ENCODE results near the gene ZFP64. TPM values are rescaled to one million over a fixed set of nuclear protein-coding genes. Genes with fewer than 3 reads are reported as not detected.
A peak's percentile ranks its signal among the peaks of the same experiment; 100 is the strongest.

The ZFP64 gene
- total RNA-seq, 2 experiments from 2014 or later, result 10.0 to 16.7 TPM

GRCh38 chr20:52129611-52130010 lies 62.0 kb downstream of the ZFP64 start:
- POLR2A ChIA-PET, result no interaction called here
- H3K27ac ChIP-seq (ENCODE audit: low read depth, low read length, poor library complexity, severe bottlenecking), result no peak overlapping the region
- H4K20me1 ChIP-seq (ENCODE audit: insufficient read depth, low read length), result no peaks in the 10 kb centered on the region
- CTCF ChIA-PET (ENCODE audit: unreplicated experiment), result no interaction called here
- no peaks in the 10 kb centered on the region for H3K36me3 ChIP-seq (ENCODE audit: insufficient read depth, low read length)
- no peak overlapping the region for H2AFZ ChIP-seq (ENCODE audit: low read length)
- no peaks in the 10 kb centered on the region for H3K79me2 ChIP-seq (ENCODE audit: insufficient read depth, low read depth, low read length)
- no peaks in the 10 kb centered on the region for H3K4me1 ChIP-seq (ENCODE audit: insufficient read depth, low read length, poor library complexity, severe bottlenecking)
- no peaks in the 10 kb centered on the region for H3K9me2 ChIP-seq (ENCODE audit: insufficient read depth, low read length)
- DNase-seq (ENCODE audit: low spot score), result no peak
- TF ChIP-seq EZH2phosphoT487 (IDR thresholded peaks at IDR 0.05; ENCODE audit: borderline replicate concordance, low read depth, low read length), result no peak
- TF ChIP-seq CTCF (conservative IDR thresholded peaks at IDR 0.05; ENCODE audit: low read length), result no peak
- BruUV-seq (replicated peaks), result no TSS peak
- no peak overlapping the region for H3K4me3 ChIP-seq (ENCODE audit: low read depth, low read length, poor library complexity, severe bottlenecking)
- intact Hi-C loops (cut with micrococcal nuclease; ENCODE audit: unreplicated experiment), result loop anchor here (2.0 to 10.0 kb wide), 2 partner anchors 89 to 245 kb away; no protein-coding TSS in a partner anchor
- H3K9me3 ChIP-seq (ENCODE audit: low read length), result no peaks in the 10 kb centered on the region
- no peak overlapping the region for H3K4me2 ChIP-seq (ENCODE audit: low read length)

- Histone ChIP-seq H3K27ac (ENCODE audit: low read depth, low read length, poor library complexity, severe bottlenecking) (no peak overlapping the region), H3K36me3 (ENCODE audit: insufficient read depth, low read length) (no peaks in the 10 kb centered on the region), H3K9me3 (ENCODE audit: low read length) (no peaks in the 10 kb centered on the region), H3K4me1 (ENCODE audit: insufficient read depth, low read length, poor library complexity, severe bottlenecking) (no peaks in the 10 kb centered on the region), H4K20me1 (ENCODE audit: insufficient read depth, low read length) (no peaks in the 10 kb centered on the region), H2AFZ (ENCODE audit: low read length) (no peak overlapping the region; the same call in 1 of the 2 replicates), H3K79me2 (ENCODE audit: insufficient read depth, low read depth, low read length) (no peaks in the 10 kb centered on the region), H3K4me3 (ENCODE audit: low read depth, low read length, poor library complexity, severe bottlenecking) (no peak overlapping the region), H3K9me2 (ENCODE audit: insufficient read depth, low read length) (no peaks in the 10 kb centered on the region), H3K4me2 (ENCODE audit: low read length) (no peak overlapping the region)
- intact Hi-C loops (cut with micrococcal nuclease; ENCODE audit: unreplicated experiment), result loop anchor here (10.0 kb wide), 1 partner anchor 247 kb away; no protein-coding TSS in a partner anchor
- POLR2A ChIA-PET, result interaction anchor here (0.7 kb wide), 1 partner anchor 307 kb away, joined by 3 read pairs; no protein-coding TSS in a partner anchor
- DNase-seq (ENCODE audit: low spot score), result peak; percentile 3
- TF ChIP-seq CTCF (conservative IDR thresholded peaks at IDR 0.05; ENCODE audit: low read length) (no peak), EZH2phosphoT487 (IDR thresholded peaks at IDR 0.05; ENCODE audit: borderline replicate concordance, low read depth, low read length) (no peak)
- CTCF ChIA-PET (ENCODE audit: unreplicated experiment), result no interaction called here
- no TSS peak for BruUV-seq (replicated peaks)
Observed at GRCh38 chr20:52127309-52127708, 64.3 kb downstream of the ZFP64 start.

- ChIA-PET CTCF (ENCODE audit: unreplicated experiment) (no interaction called here), POLR2A (interaction anchor here (0.6 kb wide), 1 partner anchor 102 kb away, joined by 6 read pairs; no protein-coding TSS in a partner anchor)
- no peak overlapping the region for H3K4me2 ChIP-seq (ENCODE audit: low read length)
- H3K9me2 ChIP-seq (ENCODE audit: insufficient read depth, low read length), result no peaks in the 10 kb centered on the region
- H2AFZ ChIP-seq (ENCODE audit: low read length), result no peak overlapping the region
- no peaks in the 10 kb centered on the region for H3K36me3 ChIP-seq (ENCODE audit: insufficient read depth, low read length)
- no peaks in the 10 kb centered on the region for H3K4me1 ChIP-seq (ENCODE audit: insufficient read depth, low read length, poor library complexity, severe bottlenecking)
- intact Hi-C loops (cut with micrococcal nuclease; ENCODE audit: unreplicated experiment), result loop anchor here (10.0 kb wide), 1 partner anchor 250 kb away; no protein-coding TSS in a partner anchor
- no peak overlapping the region for H3K4me3 ChIP-seq (ENCODE audit: low read depth, low read length, poor library complexity, severe bottlenecking)
- no peaks in the 10 kb centered on the region for H3K9me3 ChIP-seq (ENCODE audit: low read length)
- DNase-seq (ENCODE audit: low spot score), result no peak
- H3K27ac ChIP-seq (ENCODE audit: low read depth, low read length, poor library complexity, severe bottlenecking), result no peak overlapping the region
- no peaks in the 10 kb centered on the region for H4K20me1 ChIP-seq (ENCODE audit: insufficient read depth, low read length)
- no peaks in the 10 kb centered on the region for H3K79me2 ChIP-seq (ENCODE audit: insufficient read depth, low read depth, low read length)
- no TSS peak for BruUV-seq (replicated peaks)
- TF ChIP-seq EZH2phosphoT487 (IDR thresholded peaks at IDR 0.05; ENCODE audit: borderline replicate concordance, low read depth, low read length) (no peak), CTCF (conservative IDR thresholded peaks at IDR 0.05; ENCODE audit: low read length) (no peak)
Observed at GRCh38 chr20:52124821-52125220, 66.8 kb downstream of the ZFP64 start.

Data from OCI-LY7 (cell line).